H4 (cell line): ENCODE results near the gene KCNIP2. TPM values are rescaled to one million over a fixed set of nuclear protein-coding genes. Genes with fewer than 3 reads are reported as not detected.

Experiments used
- DNase-seq: peaks from one replicate; pipeline ENCODE4 v3.0.0-alpha.2; 2015; ENCODE audit warnings: low spot score
- total RNA-seq: library from RNA; depleted of rRNA; stranded (reverse); fragments of >200 nt; shearing (Covaris generic); gene quantifications from 2 replicates; pipeline ENCODE4 v1.2.3, GENCODE V29; 2014; rRNA removed

The KCNIP2 gene
- not detected in 2 replicates for total RNA-seq

GRCh38 chr10:101843032-101844021 lies at the start of gene KCNIP2:
TSS of gene KCNIP2 (minus strand) at chr10:101843800. CDS start at chr10:101843568, 232 bp downstream.
- no peak for DNase-seq

- DNase-seq: no peak
These were observed 49.3 kb upstream of the KCNIP2 start for GRCh38 chr10:101892782-101893391.

GRCh38 chr10:101889256-101890210 lies 45.9 kb upstream of the KCNIP2 start:
- DNase-seq: peak; percentile 34

GRCh38 chr10:101888251-101888949 lies 44.8 kb upstream of the KCNIP2 start:
- no peak for DNase-seq

- DNase-seq: no peak
These were observed 44.2 kb upstream of the KCNIP2 start for GRCh38 chr10:101887775-101888174.

- DNase-seq: no peak
These were observed 43.1 kb upstream of the KCNIP2 start for GRCh38 chr10:101886521-101887312.

GRCh38 chr10:101881036-101881774 lies 37.6 kb upstream of the KCNIP2 start:
- no peak for DNase-seq

GRCh38 chr10:101880232-101880573 lies 36.6 kb upstream of the KCNIP2 start:
- DNase-seq: no peak

GRCh38 chr10:101879456-101880231 lies 36.0 kb upstream of the KCNIP2 start:
- peak; percentile 45 for DNase-seq

GRCh38 chr10:101878869-101879268 lies 35.3 kb upstream of the KCNIP2 start:
- no peak for DNase-seq

- DNase-seq: no peak
These were observed 31.6 kb upstream of the KCNIP2 start for GRCh38 chr10:101875068-101875688.

GRCh38 chr10:101874252-101874651 lies 30.7 kb upstream of the KCNIP2 start:
- no peak for DNase-seq

- DNase-seq: no peak
These were observed 24.3 kb upstream of the KCNIP2 start for GRCh38 chr10:101867931-101868330.

GRCh38 chr10:101859530-101859929 lies 15.9 kb upstream of the KCNIP2 start:
- DNase-seq: no peak

GRCh38 chr10:101858723-101859500 lies 15.3 kb upstream of the KCNIP2 start:
- no peak for DNase-seq

GRCh38 chr10:101857802-101858476 lies 14.3 kb upstream of the KCNIP2 start:
- no peak for DNase-seq

GRCh38 chr10:101856626-101857025 lies 13.0 kb upstream of the KCNIP2 start:
- DNase-seq: no peak
